Measurements from ENCODE around the gene PPARD.

The PPARD gene

DNA sequence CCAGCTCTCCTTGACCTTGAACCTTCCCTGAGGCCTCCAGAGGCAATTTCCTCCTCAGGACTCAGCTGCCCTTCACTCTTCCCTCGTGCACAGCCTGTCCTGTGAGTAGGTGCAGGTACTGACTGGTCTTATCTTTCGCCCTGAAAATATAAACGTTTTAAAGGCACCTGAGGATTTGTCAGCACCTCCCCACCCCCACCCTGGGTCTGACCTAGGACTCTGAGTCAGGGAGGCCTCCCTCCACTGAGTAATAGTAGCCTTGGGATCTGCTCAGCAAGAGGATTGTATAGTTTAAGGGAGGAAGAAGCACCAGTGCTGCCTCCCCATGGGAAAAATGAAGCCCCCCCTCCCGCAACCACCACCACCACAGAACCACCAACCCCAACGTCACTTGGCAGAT, 54.6 kb downstream of the PPARD start:
- Histone ChIP-seq H3K9ac (ENCODE audit: low read depth, low read length, poor library complexity, severe bottlenecking) (no peak overlapping the region), H4K20me1 (ENCODE audit: insufficient read depth, low read length, poor library complexity, severe bottlenecking) (no peaks in the 10 kb centered on the region), H3K36me3 (ENCODE audit: insufficient read depth, low read length) (no peaks in the 10 kb centered on the region)

DNA sequence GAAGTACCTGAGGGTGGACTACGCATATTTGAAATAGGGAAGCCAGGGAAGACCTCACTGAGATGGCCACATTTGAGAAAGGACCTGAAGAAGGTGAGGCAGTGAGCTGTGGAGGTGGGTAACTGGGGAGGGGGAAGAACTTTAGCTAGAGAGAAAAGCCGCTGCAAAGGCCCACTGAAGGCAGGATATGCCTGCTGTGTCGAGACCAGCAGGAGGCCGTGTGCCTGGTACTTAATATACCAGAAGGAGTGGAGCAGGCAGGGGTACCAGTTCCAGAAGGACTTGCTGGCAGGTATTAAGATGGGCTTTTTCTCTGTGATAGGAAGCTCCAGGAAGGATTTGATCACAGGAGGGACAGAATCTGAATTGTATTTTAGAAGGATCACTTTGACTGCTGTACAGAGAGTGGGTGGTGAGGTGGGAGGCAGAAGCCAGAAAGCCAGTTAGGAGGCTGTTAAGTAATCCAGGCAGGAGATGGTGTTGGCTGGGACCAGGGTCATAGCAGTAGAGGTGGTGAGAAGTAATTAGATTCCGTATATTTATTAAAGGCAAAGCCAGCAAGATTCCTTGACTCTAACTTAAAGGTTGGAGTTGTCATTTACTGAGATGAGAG, 55.6 kb downstream of the PPARD start:
- no peak overlapping the region for H3K4me2 ChIP-seq (ENCODE audit: low read depth, low read length, poor library complexity, severe bottlenecking)
- no peaks in the 10 kb centered on the region for H3K9me3 ChIP-seq (ENCODE audit: insufficient read depth, low read depth, low read length)
- no peaks in the 10 kb centered on the region for H3K36me3 ChIP-seq (ENCODE audit: insufficient read depth, low read length)
- H3K4me3 ChIP-seq (ENCODE audit: low read length, poor library complexity, severe bottlenecking): no peak overlapping the region
- H3K9me2 ChIP-seq (replicated peaks; ENCODE audit: low read depth, low read length): no peaks in the 10 kb centered on the region
- peaks cover 4% of the 10 kb centered on the region for H3K4me1 ChIP-seq (ENCODE audit: insufficient read depth, low read length, poor library complexity, severe bottlenecking)
- TF ChIP-seq, protein P1, sequence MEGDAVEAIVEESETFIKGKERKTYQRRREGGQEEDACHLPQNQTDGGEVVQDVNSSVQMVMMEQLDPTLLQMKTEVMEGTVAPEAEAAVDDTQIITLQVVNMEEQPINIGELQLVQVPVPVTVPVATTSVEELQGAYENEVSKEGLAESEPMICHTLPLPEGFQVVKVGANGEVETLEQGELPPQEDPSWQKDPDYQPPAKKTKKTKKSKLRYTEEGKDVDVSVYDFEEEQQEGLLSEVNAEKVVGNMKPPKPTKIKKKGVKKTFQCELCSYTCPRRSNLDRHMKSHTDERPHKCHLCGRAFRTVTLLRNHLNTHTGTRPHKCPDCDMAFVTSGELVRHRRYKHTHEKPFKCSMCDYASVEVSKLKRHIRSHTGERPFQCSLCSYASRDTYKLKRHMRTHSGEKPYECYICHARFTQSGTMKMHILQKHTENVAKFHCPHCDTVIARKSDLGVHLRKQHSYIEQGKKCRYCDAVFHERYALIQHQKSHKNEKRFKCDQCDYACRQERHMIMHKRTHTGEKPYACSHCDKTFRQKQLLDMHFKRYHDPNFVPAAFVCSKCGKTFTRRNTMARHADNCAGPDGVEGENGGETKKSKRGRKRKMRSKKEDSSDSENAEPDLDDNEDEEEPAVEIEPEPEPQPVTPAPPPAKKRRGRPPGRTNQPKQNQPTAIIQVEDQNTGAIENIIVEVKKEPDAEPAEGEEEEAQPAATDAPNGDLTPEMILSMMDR (conservative IDR thresholded peaks at IDR 0.05; ENCODE audit: low read length): no peak
- no peak for TF ChIP-seq EZH2phosphoT487 (IDR thresholded peaks at IDR 0.05; ENCODE audit: borderline replicate concordance)
- no peaks in the 10 kb centered on the region for H3K79me2 ChIP-seq (ENCODE audit: insufficient read depth, low read length)
- no peak overlapping the region for H2AFZ ChIP-seq (ENCODE audit: low read length)
- H3F3A ChIP-seq (ENCODE audit: low read depth): no peaks in the 10 kb centered on the region
- no peak overlapping the region for H3K9ac ChIP-seq (ENCODE audit: low read depth, low read length, poor library complexity, severe bottlenecking)
- no peaks in the 10 kb centered on the region for H3K27me3 ChIP-seq (ENCODE audit: insufficient read depth, low read length, poor library complexity, severe bottlenecking)
- H4K20me1 ChIP-seq (ENCODE audit: insufficient read depth, low read length, poor library complexity, severe bottlenecking): no peaks in the 10 kb centered on the region

More for the DNA sequence above, 54.6 kb downstream of the PPARD start:
- Histone ChIP-seq H3K4me2 (ENCODE audit: low read depth, low read length, poor library complexity, severe bottlenecking) (no peak overlapping the region), H3K79me2 (ENCODE audit: insufficient read depth, low read length) (no peaks in the 10 kb centered on the region), H3K9me3 (ENCODE audit: insufficient read depth, low read depth, low read length) (no peaks in the 10 kb centered on the region), H3F3A (ENCODE audit: low read depth) (no peaks in the 10 kb centered on the region), H2AFZ (ENCODE audit: low read length) (no peak overlapping the region), H3K27me3 (ENCODE audit: insufficient read depth, low read length, poor library complexity, severe bottlenecking) (no peaks in the 10 kb centered on the region), H3K4me3 (ENCODE audit: low read length, poor library complexity, severe bottlenecking) (no peak overlapping the region), H3K4me1 (ENCODE audit: insufficient read depth, low read length, poor library complexity, severe bottlenecking) (peaks cover 4% of the 10 kb centered on the region), H3K9me2 (replicated peaks; ENCODE audit: low read depth, low read length) (no peaks in the 10 kb centered on the region)
- TF ChIP-seq, protein P1 (conservative IDR thresholded peaks at IDR 0.05; ENCODE audit: low read length): no peak
- TF ChIP-seq EZH2phosphoT487 (IDR thresholded peaks at IDR 0.05; ENCODE audit: borderline replicate concordance): no peak

DNA sequence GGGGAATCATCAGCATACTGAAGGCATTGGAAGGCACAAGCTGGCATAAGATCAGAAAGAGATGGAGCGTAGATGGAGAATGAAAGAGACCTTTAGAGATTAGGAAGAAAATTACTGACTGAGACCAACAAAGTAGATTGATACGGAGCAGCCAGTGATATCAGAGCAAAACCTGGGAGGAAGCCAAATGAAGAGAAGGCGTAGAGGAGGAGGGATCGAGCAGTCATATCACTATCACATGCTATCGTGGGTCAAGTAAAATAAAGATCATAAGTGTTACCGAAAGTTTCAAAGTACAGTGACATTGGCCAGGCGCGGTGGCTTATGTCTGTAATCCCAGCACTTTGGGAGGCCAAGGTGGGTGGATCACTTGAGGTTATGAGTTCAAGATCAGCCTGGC, 56.2 kb downstream of the PPARD start:
- no peak for TF ChIP-seq EZH2phosphoT487 (IDR thresholded peaks at IDR 0.05; ENCODE audit: borderline replicate concordance)
- TF ChIP-seq, protein P1 (conservative IDR thresholded peaks at IDR 0.05; ENCODE audit: low read length): no peak
- Histone ChIP-seq H3K9me2 (replicated peaks; ENCODE audit: low read depth, low read length) (no peaks in the 10 kb centered on the region), H3K4me2 (ENCODE audit: low read depth, low read length, poor library complexity, severe bottlenecking) (no peak overlapping the region), H3K36me3 (ENCODE audit: insufficient read depth, low read length) (no peaks in the 10 kb centered on the region), H3K9ac (ENCODE audit: low read depth, low read length, poor library complexity, severe bottlenecking) (no peak overlapping the region), H3K4me3 (ENCODE audit: low read length, poor library complexity, severe bottlenecking) (no peak overlapping the region), H4K20me1 (ENCODE audit: insufficient read depth, low read length, poor library complexity, severe bottlenecking) (no peaks in the 10 kb centered on the region), H3K9me3 (ENCODE audit: insufficient read depth, low read depth, low read length) (no peaks in the 10 kb centered on the region), H3K79me2 (ENCODE audit: insufficient read depth, low read length) (no peaks in the 10 kb centered on the region), H3K4me1 (ENCODE audit: insufficient read depth, low read length, poor library complexity, severe bottlenecking) (peaks cover 4% of the 10 kb centered on the region), H2AFZ (ENCODE audit: low read length) (no peak overlapping the region), H3K27me3 (ENCODE audit: insufficient read depth, low read length, poor library complexity, severe bottlenecking) (no peaks in the 10 kb centered on the region), H3F3A (ENCODE audit: low read depth) (no peaks in the 10 kb centered on the region)
